ENCODE measurements around the gene SLC23A2.
A peak's percentile ranks its signal among the peaks of the same experiment; 100 is the strongest.
"Not testable (repeated sequence)": the region's sequence is repeated elsewhere in the genome, so short reads cannot be mapped to it uniquely, and the experiment has no call there.

Gene SLC23A2

GRCh38 chr20:5004825-5005224 is 3.5 kb upstream of the SLC23A2 start:
- not testable (repeated sequence) for DNase-seq

- no peak for DNase-seq
Observed at GRCh38 chr20:5003626-5004025, 2.3 kb upstream of the SLC23A2 start.

- DNase-seq = peak; percentile 35
Observed at GRCh38 chr20:5002077-5002413, 735 bp upstream of the SLC23A2 start.

DNA sequence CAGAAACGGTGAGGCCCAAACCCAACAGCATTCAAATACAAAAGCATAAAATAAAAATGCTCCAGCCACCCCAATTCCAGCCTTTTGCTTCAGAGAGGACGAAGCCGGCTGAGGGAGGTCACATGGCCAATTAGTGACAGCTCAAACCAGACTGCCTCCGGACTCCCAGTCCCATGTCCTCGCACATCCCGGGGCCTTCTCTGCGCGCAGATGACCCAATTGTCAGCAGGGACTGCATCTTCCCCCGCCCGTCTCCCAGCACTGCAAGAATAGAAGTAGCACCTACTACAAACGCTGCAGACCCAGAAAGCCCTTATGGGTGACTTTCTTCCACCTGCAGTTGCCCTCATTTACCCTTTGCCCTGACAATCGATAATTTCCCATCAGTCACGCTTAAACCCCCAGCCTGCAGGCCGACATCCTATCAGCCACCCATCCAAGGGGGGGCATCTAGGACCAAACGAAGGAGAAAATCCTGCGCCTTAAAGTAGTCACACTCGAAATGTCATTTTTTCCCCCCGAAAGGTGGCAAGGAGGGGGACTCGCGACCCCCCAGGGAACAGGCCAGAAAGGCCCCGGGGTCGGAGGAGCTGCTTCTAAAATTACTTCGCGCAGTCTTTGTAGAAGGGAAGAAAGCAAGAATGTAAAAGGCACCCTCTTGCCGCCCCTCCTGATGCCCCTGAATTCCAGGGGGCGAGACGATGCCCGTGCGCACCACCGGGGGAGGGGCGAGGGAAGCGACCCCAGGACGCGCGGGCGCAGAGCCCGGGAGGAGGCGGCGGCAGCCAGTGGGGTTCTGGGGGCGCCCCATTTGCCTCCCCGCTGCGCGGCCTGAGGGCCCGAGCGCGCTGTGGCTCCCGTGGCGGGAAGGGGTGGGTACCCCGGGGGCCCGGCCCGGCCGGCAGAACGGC is 792 bp downstream of the SLC23A2 start:
- peak; percentile 49 for DNase-seq

DNA sequence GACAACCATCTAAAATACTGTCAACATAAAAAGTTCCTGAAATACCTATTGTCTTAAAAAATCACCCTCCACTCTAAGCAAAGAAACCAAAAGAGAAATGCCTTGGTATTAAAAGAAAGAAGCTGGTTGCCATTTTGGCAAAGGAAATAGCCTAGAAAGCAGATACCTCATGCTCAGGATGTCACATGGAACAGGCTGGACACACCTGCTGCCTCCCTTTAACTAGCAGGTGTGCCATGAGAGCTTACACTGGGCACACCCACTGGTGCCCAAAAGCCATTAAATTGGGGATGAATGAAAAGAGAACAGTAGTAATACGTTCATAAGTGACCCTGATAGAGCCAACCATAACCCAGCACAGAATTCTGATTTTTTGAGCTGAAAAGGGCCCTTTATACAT is 1.5 kb downstream of the SLC23A2 start:
- no peak for DNase-seq

DNA sequence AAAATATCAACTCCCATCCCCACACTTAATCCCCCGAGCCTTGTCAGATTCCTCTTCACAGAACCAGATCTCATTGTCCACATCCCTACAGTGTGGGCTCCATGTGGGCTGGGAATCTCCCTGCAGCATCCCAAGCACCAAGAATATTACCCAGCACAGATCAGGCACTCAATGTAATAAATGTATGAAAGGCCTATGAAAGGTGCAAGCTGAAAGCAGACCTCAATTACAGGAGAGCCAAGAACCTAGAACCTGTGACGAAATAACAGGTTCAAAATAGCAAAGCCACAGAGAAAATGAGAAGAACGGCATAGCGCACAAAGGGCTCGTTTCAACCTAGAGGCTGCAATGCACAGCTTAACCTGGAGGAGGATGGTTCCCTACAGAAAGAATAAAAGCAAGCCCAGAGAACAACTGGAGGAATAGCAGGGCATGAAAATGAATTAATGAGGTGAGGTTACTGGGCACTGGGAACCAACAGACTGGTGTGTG is 3.1 kb downstream of the SLC23A2 start:
- no peak for DNase-seq

DNA sequence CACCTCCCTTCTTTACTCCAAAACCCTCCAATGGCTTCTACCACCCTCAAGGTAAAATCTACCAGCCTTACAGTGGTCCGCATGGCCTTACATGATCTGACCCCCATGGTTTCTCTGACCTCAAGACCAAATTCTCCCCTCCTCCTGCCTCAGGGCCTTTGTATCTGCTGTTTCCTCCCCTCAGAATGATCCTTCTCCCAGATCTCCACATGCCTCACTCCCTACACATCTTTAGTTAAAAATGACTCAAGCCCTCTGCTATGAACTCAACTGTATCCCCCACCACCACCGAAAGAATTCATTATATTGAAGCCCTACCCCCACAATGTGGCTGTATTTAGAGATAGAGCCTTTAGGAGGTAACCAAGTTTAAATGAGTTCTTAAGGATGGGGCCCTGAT is 4.1 kb downstream of the SLC23A2 start:
- DNase-seq = no peak

- no peak for DNase-seq
Observed at GRCh38 chr20:4989570-4989969, 11.7 kb downstream of the SLC23A2 start.

DNA sequence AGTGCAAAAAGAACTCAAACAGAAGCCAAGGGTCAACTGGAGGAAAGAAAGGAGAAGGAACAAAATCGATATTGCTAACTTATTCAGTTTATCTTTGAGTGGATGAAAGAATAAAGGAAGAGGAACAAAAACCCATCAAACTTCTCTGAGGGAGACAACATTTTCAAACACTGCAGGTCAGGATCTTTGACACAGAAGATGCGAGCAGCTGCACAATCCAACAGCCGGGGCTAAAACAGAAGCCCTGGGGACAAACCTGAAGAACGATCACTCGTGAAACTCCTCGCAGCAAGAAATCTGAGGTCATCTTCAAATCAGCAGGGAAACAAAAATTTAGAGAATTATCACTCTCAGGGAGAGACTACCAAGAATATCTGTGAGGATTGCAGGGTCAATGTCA is 14.2 kb downstream of the SLC23A2 start:
- DNase-seq = no peak

DNA sequence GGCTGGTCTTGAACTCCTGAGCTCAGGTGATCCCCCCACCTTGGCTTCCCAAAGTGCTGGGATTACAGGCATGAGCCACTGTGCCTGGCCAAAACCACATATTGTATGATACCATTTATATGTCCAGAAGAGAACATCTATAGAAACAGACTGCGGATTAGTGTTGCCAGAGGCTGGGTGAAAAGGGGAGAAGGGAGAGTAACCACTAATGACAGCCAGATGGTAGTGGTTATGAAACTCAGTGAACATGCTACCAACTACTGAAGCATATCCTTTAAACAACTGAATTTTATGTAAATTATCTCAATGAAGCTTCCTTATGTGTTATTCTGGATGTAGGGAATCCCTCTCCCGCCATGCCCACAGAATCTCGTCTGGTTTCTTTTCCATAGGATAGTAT is 15.7 kb downstream of the SLC23A2 start:
- DNase-seq = no peak

- no peak for DNase-seq
Observed at GRCh38 chr20:4982281-4982680, 19.0 kb downstream of the SLC23A2 start.

GRCh38 chr20:4979841-4980410 is 21.4 kb downstream of the SLC23A2 start:
- DNase-seq = no peak

DNA sequence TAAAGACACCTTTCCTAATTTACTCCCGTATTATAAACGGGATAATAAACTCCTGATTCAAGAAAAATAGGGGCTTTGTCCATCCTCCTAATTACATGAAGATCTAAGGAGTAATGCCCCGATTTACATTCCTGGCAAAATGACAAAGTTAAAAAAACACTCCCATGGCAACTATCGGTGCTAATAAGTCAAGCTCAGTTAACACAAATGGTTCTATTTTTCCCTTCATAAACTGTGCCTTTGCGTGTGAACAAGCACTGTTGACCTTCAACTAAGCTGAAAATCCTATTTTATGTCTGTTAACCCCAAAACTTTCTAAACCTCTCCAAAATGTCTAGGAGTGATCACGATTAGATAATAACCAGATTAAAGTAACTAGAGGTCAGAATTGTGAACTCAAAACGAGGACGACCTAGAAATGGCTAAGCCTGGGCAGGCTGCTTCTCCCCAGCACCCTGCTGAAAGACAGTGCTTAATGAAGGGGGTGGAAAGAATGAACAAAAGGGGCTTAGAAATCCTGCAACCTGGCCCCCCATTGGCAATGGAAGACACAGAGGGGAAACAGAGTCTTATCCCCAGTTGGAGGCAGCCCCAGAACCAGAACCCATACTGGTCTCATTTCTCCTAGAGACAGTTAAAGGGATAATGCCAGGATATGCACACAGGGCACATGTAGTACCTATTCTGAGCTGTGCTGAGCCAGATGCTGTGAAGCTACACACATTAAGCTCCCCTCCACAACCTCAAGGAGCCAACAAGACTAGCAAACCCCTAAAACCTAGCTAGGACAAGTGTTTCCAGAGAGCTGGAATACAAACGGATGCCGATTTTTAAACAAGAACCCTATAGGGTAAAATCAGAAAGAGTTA is 23.0 kb downstream of the SLC23A2 start:
- DNase-seq = no peak

GRCh38 chr20:4976014-4976413 is 25.3 kb downstream of the SLC23A2 start:
- not testable (repeated sequence) for DNase-seq

GRCh38 chr20:4973330-4974097 is 27.8 kb downstream of the SLC23A2 start:
- DNase-seq = no peak

GRCh38 chr20:4972506-4973251 is 28.6 kb downstream of the SLC23A2 start:
- no peak for DNase-seq

GRCh38 chr20:4971064-4971463 is 30.2 kb downstream of the SLC23A2 start:
- no peak for DNase-seq

DNA sequence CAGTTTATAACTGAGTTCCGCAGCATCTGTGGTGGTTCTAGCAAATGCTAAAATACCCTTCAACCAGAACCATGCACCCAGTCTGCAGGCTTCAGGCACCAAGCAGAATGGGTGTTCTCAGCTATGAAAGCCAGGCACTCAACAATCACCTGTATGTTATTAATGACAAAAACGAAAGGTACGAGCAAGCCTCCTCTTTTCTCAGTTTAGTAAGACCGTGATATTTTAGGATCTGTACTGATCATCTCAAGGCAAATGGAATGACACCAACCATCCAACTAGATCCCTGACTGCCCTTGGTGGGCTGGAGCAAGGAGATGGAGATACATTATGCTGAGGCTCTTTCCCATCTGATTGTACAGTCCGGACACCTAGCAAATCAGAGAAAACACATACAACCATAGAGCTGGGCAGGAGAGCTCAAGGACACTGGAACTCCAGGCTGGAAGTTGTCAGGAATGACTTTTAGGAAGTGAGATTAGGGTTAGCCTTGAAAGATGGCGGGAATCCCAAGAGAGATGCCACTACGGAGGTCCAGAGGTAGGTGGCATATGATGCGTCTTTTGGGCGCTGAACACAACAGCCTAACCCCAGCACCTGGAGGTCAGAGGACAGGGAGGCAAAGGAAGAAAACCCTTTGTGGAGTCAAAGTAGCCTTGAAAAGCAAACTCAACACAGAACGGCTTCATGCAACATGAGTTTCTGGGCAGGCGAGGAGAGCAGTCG is 33.4 kb downstream of the SLC23A2 start:
- DNase-seq = no peak

DNA sequence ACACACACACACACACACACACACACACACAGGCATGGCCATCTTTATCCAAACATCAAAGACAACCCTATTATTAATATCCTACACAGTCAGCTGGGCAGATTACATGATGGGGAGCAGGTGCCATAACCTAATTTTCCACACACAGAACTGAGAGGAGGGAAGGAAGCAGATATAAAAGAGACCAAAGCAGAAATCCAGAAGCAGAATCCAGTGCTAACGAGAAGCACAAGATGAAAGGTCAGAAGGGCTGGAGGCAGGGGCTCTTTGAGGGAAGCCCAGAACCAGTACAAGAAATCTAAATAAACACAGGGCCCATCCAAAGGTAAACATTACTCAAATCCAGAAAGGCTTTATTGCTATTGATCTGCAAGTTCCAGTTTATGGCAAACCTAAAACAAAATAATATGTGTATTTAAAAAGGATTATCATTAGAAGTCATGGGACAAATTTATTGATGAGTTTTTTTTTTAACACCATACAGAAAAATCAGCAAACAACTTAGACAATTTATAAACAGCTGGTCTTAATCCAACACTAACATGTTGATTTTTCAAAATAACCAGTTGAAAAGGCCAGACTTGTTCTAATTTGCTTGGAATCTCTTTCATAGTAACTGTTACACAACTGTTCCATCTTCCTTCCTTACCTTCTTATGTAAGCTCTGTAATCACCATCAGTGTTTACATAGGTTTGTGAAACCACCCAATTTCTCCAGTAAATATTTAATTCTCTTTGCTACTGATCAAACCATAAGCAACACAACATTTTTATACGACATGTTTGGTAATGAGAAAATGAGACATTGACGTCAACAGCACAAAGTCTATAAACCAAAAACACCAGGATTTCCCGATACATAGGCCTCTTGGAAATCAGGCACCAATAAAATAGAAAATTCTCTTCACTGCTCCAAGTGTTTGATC is 34.2 kb downstream of the SLC23A2 start:
- DNase-seq = no peak

GRCh38 chr20:4962241-4962855 is 39.0 kb downstream of the SLC23A2 start:
- no peak for DNase-seq
